OCI-LY7 (cell line): ENCODE results near the gene MEOX2. TPM values are rescaled to one million over a fixed set of nuclear protein-coding genes. Genes with fewer than 3 reads are reported as not detected.

Experiments used
- BruUV-seq: library from RNA; stranded (reverse); fragments of 400-500 nt; replicated peaks from 2 replicates; lab custom pipeline; 2021; lab: Mats Ljungman, UMichigan
- CTCF ChIA-PET: fragments of 300-600 bp; sonication (Branson Sonifier 250); formaldehyde crosslinking; loops from one replicate; lab custom pipeline; 2022; ENCODE audit warnings: antibody characterized with exemption; ENCODE audit not compliant: unreplicated experiment; lab: Charles Lee
- POLR2A ChIA-PET: fragments of 300-600 bp; sonication (Branson Sonifier 250); formaldehyde crosslinking; loops from one replicate; lab custom pipeline; 2022; ENCODE audit warnings: antibody characterized with exemption; lab: Charles Lee
- DNase-seq: peaks from one replicate; pipeline ENCODE4 v3.0.0-alpha.2; 2015; ENCODE audit warnings: low spot score
- H2AFZ ChIP-seq: fragments of 200-600 bp; sonication (generic), shearing (Covaris generic); 2 replicates; pipeline ENCODE4 v1.6.1; 2014; ENCODE audit warnings: mild to moderate bottlenecking, antibody characterized with exemption, low read length, moderate library complexity
- H3K27ac ChIP-seq: fragments of 200-600 bp; sonication (generic); 2 replicates; pipeline ENCODE4 v1.5.1; 2014; ENCODE audit warnings: mixed run types, low read depth, mild to moderate bottlenecking, moderate library complexity, low read length, inconsistent platforms; ENCODE audit not compliant: poor library complexity, severe bottlenecking
- H3K36me3 ChIP-seq: fragments of 200-600 bp; sonication (generic); 2 replicates; pipeline ENCODE4 v1.6.1; 2014; ENCODE audit warnings: mild to moderate bottlenecking, antibody characterized with exemption, low read length, moderate library complexity, mixed read lengths; ENCODE audit not compliant: insufficient read depth
- H3K4me1 ChIP-seq: fragments of 200-600 bp; sonication (generic); 2 replicates; pipeline ENCODE4 v1.5.1; 2014; ENCODE audit warnings: mild to moderate bottlenecking, low read length; ENCODE audit not compliant: insufficient read depth, poor library complexity, severe bottlenecking
- H3K4me2 ChIP-seq: fragments of 200-600 bp; sonication (generic); 2 replicates; pipeline ENCODE4 v1.6.1; 2014; ENCODE audit warnings: mild to moderate bottlenecking, low read length
- H3K4me3 ChIP-seq: fragments of 200-600 bp; sonication (generic); 2 replicates; pipeline ENCODE4 v1.5.1; 2014; ENCODE audit warnings: mild to moderate bottlenecking, low read depth, low read length; ENCODE audit not compliant: poor library complexity, severe bottlenecking
- H3K79me2 ChIP-seq: fragments of 200-600 bp; sonication (generic); 2 replicates; pipeline ENCODE4 v1.6.1; 2016; ENCODE audit warnings: low read depth, mild to moderate bottlenecking, low read length, moderate library complexity, mixed read lengths; ENCODE audit not compliant: insufficient read depth
- H3K9me2 ChIP-seq: fragments of 200-600 bp; sonication (generic); 2 replicates; pipeline ENCODE4 v1.6.1; 2016; ENCODE audit warnings: mild to moderate bottlenecking, low read length, mixed read lengths; ENCODE audit not compliant: insufficient read depth
- H3K9me3 ChIP-seq: fragments of 200-600 bp; sonication (generic); 2 replicates; pipeline ENCODE4 v1.6.1; 2014; ENCODE audit warnings: mild to moderate bottlenecking, mixed run types, low read length, mixed read lengths
- H4K20me1 ChIP-seq: fragments of 200-600 bp; sonication (generic); 2 replicates; pipeline ENCODE4 v1.6.1; 2014; ENCODE audit warnings: mild to moderate bottlenecking, antibody characterized with exemption, low read length, moderate library complexity, mixed read lengths; ENCODE audit not compliant: insufficient read depth
- CTCF ChIP-seq: fragments of 200-600 bp; sonication (generic); conservative IDR thresholded peaks from 2 replicates; pipeline ENCODE4 v1.5.1; 2014; ENCODE audit warnings: mild to moderate bottlenecking, antibody characterized with exemption, low read length, moderate library complexity, mixed read lengths
- EZH2phosphoT487 ChIP-seq: fragments of 200-600 bp; sonication (generic); IDR thresholded peaks from 2 replicates; pipeline ENCODE4 v1.6.1; 2018; ENCODE audit warnings: low read depth, borderline replicate concordance, mild to moderate bottlenecking, mixed run types, antibody characterized with exemption, low read length, moderate library complexity, mixed read lengths
- intact Hi-C: fragments of 100-400 bp; cut with micrococcal nuclease; formaldehyde crosslinking; loops from one replicate; pipeline ENCODE4 v1.10.0; 2022; ENCODE audit not compliant: unreplicated experiment
- total RNA-seq, 2 experiments: library from RNA; depleted of rRNA in 1 of 2; stranded (reverse); fragments of >200 nt in 1 of 2; shearing (Covaris generic) in 1 of 2; gene quantifications; 2 replicates each; pipeline ENCODE4 v1.2.3, GENCODE V29; 2014 to 2022

The MEOX2 gene
- total RNA-seq, 2 experiments from 2014 or later, result not detected

GRCh38 chr7:15620491-15621185 lies 65.8 kb downstream of the MEOX2 start:
- TF ChIP-seq CTCF (no peak), EZH2phosphoT487 (no peak)

GRCh38 chr7:15618275-15618674 lies 68.2 kb downstream of the MEOX2 start:
- Histone ChIP-seq H3K36me3 (no peaks in the 10 kb centered on the region), H3K27ac (no peak overlapping the region), H3K4me2 (no peak overlapping the region), H3K4me1 (no peaks in the 10 kb centered on the region), H4K20me1 (no peaks in the 10 kb centered on the region), H3K4me3 (no peak overlapping the region), H3K9me3 (no peaks in the 10 kb centered on the region), H3K79me2 (no peaks in the 10 kb centered on the region), H2AFZ (no peak overlapping the region), H3K9me2 (no peaks in the 10 kb centered on the region)
- ChIA-PET CTCF (no interaction called here), POLR2A (no interaction called here)
- BruUV-seq, result no TSS peak
- intact Hi-C loops, result no loop called here
- TF ChIP-seq CTCF, result no peak
- no peak for TF ChIP-seq EZH2phosphoT487
- DNase-seq, result no peak

More at GRCh38 chr7:15620491-15621185, 65.8 kb downstream of the MEOX2 start:
- Histone ChIP-seq H3K79me2 (no peaks in the 10 kb centered on the region), H3K9me3 (no peaks in the 10 kb centered on the region), H4K20me1 (no peaks in the 10 kb centered on the region), H3K4me2 (no peak overlapping the region), H3K4me1 (no peaks in the 10 kb centered on the region), H3K9me2 (no peaks in the 10 kb centered on the region), H2AFZ (no peak overlapping the region), H3K27ac (no peak overlapping the region), H3K36me3 (no peaks in the 10 kb centered on the region), H3K4me3 (no peak overlapping the region)
- intact Hi-C loops, result no loop called here
- no peak for DNase-seq
- BruUV-seq, result no TSS peak
- POLR2A ChIA-PET, result interaction anchor here (0.6 kb wide), 1 partner anchor 1226 kb away, joined by 3 read pairs; no protein-coding TSS in a partner anchor
- CTCF ChIA-PET, result no interaction called here

- Histone ChIP-seq H3K9me3 (no peaks in the 10 kb centered on the region), H3K36me3 (no peaks in the 10 kb centered on the region), H3K79me2 (no peaks in the 10 kb centered on the region), H3K4me2 (no peak overlapping the region), H4K20me1 (no peaks in the 10 kb centered on the region), H3K9me2 (no peaks in the 10 kb centered on the region), H3K27ac (no peak overlapping the region), H3K4me3 (no peak overlapping the region), H3K4me1 (no peaks in the 10 kb centered on the region), H2AFZ (no peak overlapping the region)
- no peak for TF ChIP-seq CTCF
- intact Hi-C loops, result no loop called here
- no peak for DNase-seq
- POLR2A ChIA-PET, result no interaction called here
- CTCF ChIA-PET, result no interaction called here
- no TSS peak for BruUV-seq
Measured at GRCh38 chr7:15612205-15612604, 74.3 kb downstream of the MEOX2 start.
